ENCODE measurements around the gene SSBP3. TPM values are rescaled to one million over a fixed set of nuclear protein-coding genes. Genes with fewer than 3 reads are reported as not detected.

The SSBP3 gene
- total RNA-seq, 4 donors from 2014 or later, result 17.1 to 25.4 (median 21.5) TPM

DNA sequence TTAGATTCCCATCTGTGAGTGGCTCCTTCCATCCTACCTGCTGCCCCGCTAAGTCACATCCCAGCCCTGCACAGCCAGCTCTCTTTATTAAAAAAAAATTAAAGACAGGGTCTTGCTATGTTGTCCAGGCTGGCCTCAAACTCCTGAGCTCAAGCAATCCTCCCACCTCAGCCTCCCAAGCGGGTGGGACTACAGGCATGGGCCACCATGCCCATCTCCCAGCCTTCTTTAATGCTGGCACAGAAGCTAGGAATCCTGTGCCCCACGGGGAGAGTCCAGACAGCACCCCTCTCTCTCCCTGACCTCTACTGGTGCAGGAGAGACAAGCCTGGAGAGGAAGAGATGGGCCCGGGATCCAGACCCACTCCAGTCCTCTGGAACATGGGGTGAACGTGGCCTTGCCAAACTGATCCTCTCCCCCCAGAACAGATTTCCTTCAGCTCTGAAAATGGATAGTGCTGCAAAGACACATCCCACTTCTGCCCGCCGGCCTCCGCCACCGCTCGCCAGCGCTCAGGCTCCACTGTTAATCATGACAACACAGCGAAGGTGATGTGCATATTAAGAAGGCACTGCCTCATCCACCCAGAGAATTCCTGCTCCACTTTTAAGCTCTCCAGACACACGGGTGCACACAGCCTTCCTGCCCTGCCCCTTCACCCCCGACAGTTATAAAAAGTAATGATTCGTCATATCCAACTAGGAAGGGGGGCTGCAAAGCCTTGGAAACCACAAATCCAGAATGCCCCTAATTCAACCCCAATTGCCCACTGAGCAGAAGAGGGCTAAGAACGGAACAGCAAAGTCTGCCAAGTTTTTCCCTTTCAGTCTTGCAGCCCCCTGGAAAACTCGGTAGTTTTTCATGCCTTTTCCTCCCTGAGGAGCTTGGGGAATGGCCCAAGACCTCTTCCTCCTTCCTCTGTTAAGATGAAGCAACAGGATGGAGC is 138.1 kb downstream of the SSBP3 start:
- peak overlapping the region in 2 of 4 donors; percentile 9 to 30 for H3K27ac ChIP-seq
- TF ChIP-seq, protein P1, sequence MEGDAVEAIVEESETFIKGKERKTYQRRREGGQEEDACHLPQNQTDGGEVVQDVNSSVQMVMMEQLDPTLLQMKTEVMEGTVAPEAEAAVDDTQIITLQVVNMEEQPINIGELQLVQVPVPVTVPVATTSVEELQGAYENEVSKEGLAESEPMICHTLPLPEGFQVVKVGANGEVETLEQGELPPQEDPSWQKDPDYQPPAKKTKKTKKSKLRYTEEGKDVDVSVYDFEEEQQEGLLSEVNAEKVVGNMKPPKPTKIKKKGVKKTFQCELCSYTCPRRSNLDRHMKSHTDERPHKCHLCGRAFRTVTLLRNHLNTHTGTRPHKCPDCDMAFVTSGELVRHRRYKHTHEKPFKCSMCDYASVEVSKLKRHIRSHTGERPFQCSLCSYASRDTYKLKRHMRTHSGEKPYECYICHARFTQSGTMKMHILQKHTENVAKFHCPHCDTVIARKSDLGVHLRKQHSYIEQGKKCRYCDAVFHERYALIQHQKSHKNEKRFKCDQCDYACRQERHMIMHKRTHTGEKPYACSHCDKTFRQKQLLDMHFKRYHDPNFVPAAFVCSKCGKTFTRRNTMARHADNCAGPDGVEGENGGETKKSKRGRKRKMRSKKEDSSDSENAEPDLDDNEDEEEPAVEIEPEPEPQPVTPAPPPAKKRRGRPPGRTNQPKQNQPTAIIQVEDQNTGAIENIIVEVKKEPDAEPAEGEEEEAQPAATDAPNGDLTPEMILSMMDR (IDR thresholded peaks at IDR 0.05), result no peak
- TF ChIP-seq POLR2A (IDR thresholded peaks at IDR 0.05), result no peak
- no peak for DNase-seq
- no peaks in the 10 kb centered on the region for H3K9me3 ChIP-seq
- intact Hi-C loops (cut with DNase I), result no loop called here
- WGBS, 2 donors, result 78 to 85% methylated on average over 10 to 17 of the region's 17 CpGs
- peaks cover 0 to 9% (median 0%) of the 10 kb centered on the region in 3 donors for H3K36me3 ChIP-seq
- H3K4me1 ChIP-seq, result peaks cover 4 to 86% (median 32%) of the 10 kb centered on the region in 3 donors
- no peak overlapping the region for H3K4me3 ChIP-seq
- no peaks in the 10 kb centered on the region for H3K27me3 ChIP-seq

DNA sequence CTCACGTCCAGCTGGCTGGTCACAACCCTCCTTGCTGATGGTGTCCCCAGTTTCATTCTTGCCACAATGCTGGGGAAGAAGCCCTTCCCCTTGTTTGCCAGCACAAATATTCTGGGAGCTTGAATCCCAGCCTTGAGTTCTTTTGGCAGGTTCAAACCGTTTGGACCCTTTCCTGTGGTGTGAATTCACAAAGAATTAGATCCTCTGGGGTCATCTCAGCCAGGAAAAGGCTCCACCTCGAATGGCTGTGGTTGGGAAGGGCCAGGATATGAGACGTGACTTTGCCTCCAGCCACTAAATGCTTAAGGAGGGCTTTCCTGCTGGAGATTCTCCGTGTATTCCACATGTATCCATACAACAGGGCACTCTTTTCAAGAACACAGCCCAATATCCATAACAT is 139.3 kb downstream of the SSBP3 start:
- Histone ChIP-seq H3K36me3 (peaks cover 0 to 13% (median 0%) of the 10 kb centered on the region in 3 donors), H3K27ac (no peak overlapping the region), H3K9me3 (no peaks in the 10 kb centered on the region), H3K4me3 (no peak overlapping the region), H3K27me3 (no peaks in the 10 kb centered on the region), H3K4me1 (peaks cover 0 to 80% (median 24%) of the 10 kb centered on the region in 3 donors)
- DNase-seq, result no peak
- 67 to 71% methylated on average over 2 to 3 of the region's 5 CpGs for WGBS, 2 donors
- TF ChIP-seq, protein P1 (IDR thresholded peaks at IDR 0.05), result no peak
- no peak for TF ChIP-seq POLR2A (IDR thresholded peaks at IDR 0.05)
- intact Hi-C loops (cut with DNase I), result no loop called here

DNA sequence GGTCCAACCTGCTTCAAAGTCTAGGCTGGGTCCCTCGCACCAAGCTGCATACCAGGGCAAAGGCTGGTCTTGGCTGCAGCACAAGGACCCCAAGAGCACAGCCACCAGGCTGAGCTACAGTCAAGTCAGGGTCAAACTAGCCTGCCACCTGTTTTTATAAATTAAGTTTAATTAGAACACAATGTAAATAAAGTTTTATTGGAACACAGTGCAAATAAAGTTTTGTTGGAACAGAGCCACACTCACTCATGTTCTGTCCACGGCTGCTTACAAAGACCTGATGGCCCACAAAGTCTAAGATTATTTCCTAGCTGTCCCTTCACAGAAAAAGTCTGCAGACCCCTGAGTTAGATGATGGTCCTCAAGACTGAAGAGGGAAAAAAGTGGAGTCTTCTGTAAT is 140.0 kb downstream of the SSBP3 start:
- peaks cover 0 to 17% (median 0%) of the 10 kb centered on the region in 3 donors for H3K36me3 ChIP-seq
- H3K27me3 ChIP-seq, result no peaks in the 10 kb centered on the region
- H3K4me1 ChIP-seq, result peaks cover 0 to 73% (median 22%) of the 10 kb centered on the region in 3 donors
- no peak overlapping the region for H3K27ac ChIP-seq
- H3K4me3 ChIP-seq, result no peak overlapping the region
- no peaks in the 10 kb centered on the region for H3K9me3 ChIP-seq
- TF ChIP-seq, protein P1 (IDR thresholded peaks at IDR 0.05), result no peak
- no peak for TF ChIP-seq POLR2A (IDR thresholded peaks at IDR 0.05)
- intact Hi-C loops (cut with DNase I), result no loop called here
- 63 to 89% methylated on average over 1 to 2 of the region's 2 CpGs for WGBS, 2 donors
- no peak for DNase-seq

DNA sequence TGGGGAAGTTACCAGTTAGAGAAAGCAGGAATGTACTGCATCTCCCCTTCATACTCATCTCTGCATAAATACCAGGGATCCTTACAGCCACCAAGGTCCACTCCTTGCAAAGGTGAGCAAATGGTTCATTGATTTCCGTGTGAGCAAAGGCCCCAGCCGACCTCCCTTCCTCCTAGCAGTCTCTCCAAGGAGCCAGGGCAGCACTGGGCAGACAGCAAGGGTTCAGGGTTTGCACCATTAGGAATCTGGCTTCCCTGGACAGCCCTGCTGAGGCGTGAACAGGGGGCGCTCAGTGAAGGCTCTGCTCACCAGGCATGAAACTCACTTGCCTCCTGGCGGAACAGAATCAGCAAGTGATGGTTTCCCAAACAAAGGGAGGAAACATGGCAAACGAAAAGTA is 140.5 kb downstream of the SSBP3 start:
- H3K36me3 ChIP-seq, result peaks cover 0 to 21% (median 0%) of the 10 kb centered on the region in 3 donors
- intact Hi-C loops (cut with DNase I), result no loop called here

DNA sequence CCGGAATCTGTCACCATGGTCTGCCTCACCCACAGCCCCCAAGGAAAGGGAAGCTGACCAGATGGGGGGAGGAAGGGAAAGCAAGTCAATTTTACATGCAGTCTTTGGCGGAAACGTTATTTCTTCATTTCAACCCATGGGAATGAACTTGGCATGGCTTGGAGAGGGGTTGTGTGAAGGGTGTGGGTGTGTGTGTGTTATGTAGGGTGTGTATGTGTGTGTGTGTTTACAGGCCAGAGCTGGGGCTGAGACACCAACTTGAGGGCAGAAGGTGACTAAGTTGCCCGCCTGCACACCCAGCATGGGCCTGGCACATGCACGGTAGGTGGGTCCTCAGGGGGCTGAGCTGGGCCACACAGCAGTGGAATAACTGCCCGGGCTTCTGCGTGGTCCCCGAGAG is 141.1 kb downstream of the SSBP3 start:
- Histone ChIP-seq H3K9me3 (no peaks in the 10 kb centered on the region), H3K4me1 (peaks cover 0 to 62% (median 22%) of the 10 kb centered on the region in 3 donors), H3K4me3 (no peak overlapping the region), H3K27ac (no peak overlapping the region), H3K27me3 (no peaks in the 10 kb centered on the region), H3K36me3 (peaks cover 0 to 24% (median 0%) of the 10 kb centered on the region in 3 donors)
- TF ChIP-seq, protein P1 (IDR thresholded peaks at IDR 0.05), result no peak
- no peak for TF ChIP-seq POLR2A (IDR thresholded peaks at IDR 0.05)
- DNase-seq, result no peak
- WGBS, 2 donors, result 78 to 81% methylated on average over 4 to 7 of the region's 8 CpGs
- intact Hi-C loops (cut with DNase I), result no loop called here

More for the DNA sequence above, 140.5 kb downstream of the SSBP3 start:
- Histone ChIP-seq H3K27ac (no peak overlapping the region), H3K9me3 (no peaks in the 10 kb centered on the region), H3K27me3 (no peaks in the 10 kb centered on the region), H3K4me1 (peaks cover 0 to 68% (median 22%) of the 10 kb centered on the region in 3 donors), H3K4me3 (no peak overlapping the region)
- 86% methylated on average over 4 of the region's 6 CpGs; no CpG with 5 or more reads in 1 of the 2 donors for WGBS, 2 donors
- no peak for DNase-seq
- TF ChIP-seq POLR2A (IDR thresholded peaks at IDR 0.05), result no peak
